HG03159 (cell line): ENCODE results near the gene MAGEB2.
"Not testable (repeated sequence)": the region's sequence is repeated elsewhere in the genome, so short reads cannot be mapped to it uniquely, and the experiment has no call there.

ENCODE experiments used
- ATAC-seq: cut with Tn5 transposase; IDR thresholded peaks from one replicate; pipeline ENCODE4 v1.9.1; 2021; ENCODE audit warnings: mild to moderate bottlenecking, moderate library complexity; ENCODE audit not compliant: unreplicated experiment

Gene MAGEB2

GRCh38 chrX:30215357-30215843 is at the start of gene MAGEB2:
TSS of gene MAGEB2 (plus strand) at chrX:30215563. CDS start at chrX:30218581, 3,018 bp downstream.
- ATAC-seq = no peak

- no peak for ATAC-seq
Observed at GRCh38 chrX:30170900-30171299, 44.5 kb upstream of the MAGEB2 start.

- ATAC-seq = no peak
Observed at GRCh38 chrX:30181353-30181752, 34.0 kb upstream of the MAGEB2 start.

- no peak for ATAC-seq
Observed at GRCh38 chrX:30183554-30183953, 31.8 kb upstream of the MAGEB2 start.

- no peak for ATAC-seq
Observed at GRCh38 chrX:30190426-30190825, 24.9 kb upstream of the MAGEB2 start.

- ATAC-seq = not testable (repeated sequence)
Observed at GRCh38 chrX:30193910-30194309, 21.5 kb upstream of the MAGEB2 start.

GRCh38 chrX:30196322-30196721 is 19.0 kb upstream of the MAGEB2 start:
- ATAC-seq = no peak

- no peak for ATAC-seq
Observed at GRCh38 chrX:30212172-30212571, 3.2 kb upstream of the MAGEB2 start.

GRCh38 chrX:30217465-30217864 is 2.1 kb downstream of the MAGEB2 start:
- ATAC-seq = no peak

GRCh38 chrX:30219372-30219771 is 4.0 kb downstream of the MAGEB2 start:
- no peak for ATAC-seq

- no peak for ATAC-seq
Observed at GRCh38 chrX:30220661-30221060, 5.3 kb downstream of the MAGEB2 start.

GRCh38 chrX:30224536-30224935 is 9.2 kb downstream of the MAGEB2 start:
- ATAC-seq = no peak

GRCh38 chrX:30228526-30228925 is 13.2 kb downstream of the MAGEB2 start:
- no peak for ATAC-seq

GRCh38 chrX:30230395-30230794 is 15.0 kb downstream of the MAGEB2 start, which contains the start of gene MAGEB3:
TSS of gene MAGEB3 (plus strand) at chrX:30230657. CDS start at chrX:30235925, 5,268 bp downstream.
- no peak for ATAC-seq

GRCh38 chrX:30241724-30242415 is 26.5 kb downstream of the MAGEB2 start, which contains the start of gene MAGEB4:
TSS of gene MAGEB4 (plus strand) at chrX:30242000. CDS start at chrX:30242136, 136 bp downstream.
- no peak for ATAC-seq

GRCh38 chrX:30246769-30247489 is 31.6 kb downstream of the MAGEB2 start, which contains the start of gene MAGEB1:
TSS of gene MAGEB1 (plus strand) at chrX:30247146. CDS start at chrX:30250494, 3,348 bp downstream.
- no peak for ATAC-seq

GRCh38 chrX:30248854-30249253 is 33.5 kb downstream of the MAGEB2 start:
- peak; percentile 59 for ATAC-seq

GRCh38 chrX:30253257-30253656 is 37.9 kb downstream of the MAGEB2 start:
- ATAC-seq = peak; percentile 52

GRCh38 chrX:30259927-30260326 is 44.6 kb downstream of the MAGEB2 start:
- no peak for ATAC-seq

- no peak for ATAC-seq
Observed at GRCh38 chrX:30261012-30261411, 45.6 kb downstream of the MAGEB2 start.

GRCh38 chrX:30262763-30263162 is 47.4 kb downstream of the MAGEB2 start:
- no peak for ATAC-seq
